ENCODE results near the gene ATP12A.

The ATP12A gene

DNA sequence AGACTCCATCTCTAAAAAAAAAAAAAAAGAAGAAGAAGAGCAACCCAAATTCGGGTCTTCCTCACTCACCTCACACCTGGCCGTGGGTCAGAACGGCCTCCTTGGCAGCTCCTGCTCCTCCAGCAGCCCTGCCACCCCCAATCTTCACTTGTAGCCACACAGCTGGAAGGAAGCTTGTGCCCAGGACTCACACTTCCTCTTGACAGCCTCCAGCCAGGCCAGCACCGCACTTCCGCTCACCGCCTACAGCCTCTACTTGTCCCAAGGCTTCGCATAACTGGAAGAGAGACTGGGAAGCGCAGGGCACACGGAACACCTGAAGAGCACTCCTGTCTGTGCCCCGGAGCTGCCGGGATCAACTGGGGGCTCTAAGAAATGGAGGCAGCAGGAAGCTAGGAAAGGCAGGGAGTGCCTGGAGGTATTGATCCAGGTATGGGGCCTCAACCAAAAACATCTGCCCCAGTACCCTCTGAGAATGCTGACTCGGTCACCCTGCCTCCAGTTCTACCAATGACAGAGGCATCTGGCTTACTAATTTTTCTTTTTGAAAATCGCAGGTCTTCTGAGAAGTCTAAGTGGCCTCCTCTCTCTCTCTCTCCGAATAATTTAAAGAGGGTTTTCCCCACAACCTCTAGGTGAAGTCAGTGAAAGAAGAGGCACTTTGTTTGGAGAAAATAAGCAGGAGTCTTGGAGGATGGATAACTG, 31.1 kb upstream of the ATP12A start:
- Histone ChIP-seq H3K27me3 (ENCODE audit: control insufficient read depth in 1 of 2, insufficient read depth in 2 of 2, low read length in 2 of 2) (no peaks in the 10 kb centered on the region), H3K27ac (ENCODE audit: low read length) (no peak overlapping the region), H3K4me3 (ENCODE audit: low read length in 2 of 2) (no peak overlapping the region), H3K36me3 (ENCODE audit: control insufficient read depth in 2 of 2, insufficient read depth in 2 of 2, low read length in 2 of 2) (no peaks in the 10 kb centered on the region), H3K9me3 (ENCODE audit: control insufficient read depth in 2 of 2, low read length in 2 of 2) (no peaks in the 10 kb centered on the region), H3K9ac (ENCODE audit: low read length in 2 of 2) (no peak overlapping the region), H3K4me1 (ENCODE audit: control insufficient read depth, insufficient read depth, low read length) (no peaks in the 10 kb centered on the region)

DNA sequence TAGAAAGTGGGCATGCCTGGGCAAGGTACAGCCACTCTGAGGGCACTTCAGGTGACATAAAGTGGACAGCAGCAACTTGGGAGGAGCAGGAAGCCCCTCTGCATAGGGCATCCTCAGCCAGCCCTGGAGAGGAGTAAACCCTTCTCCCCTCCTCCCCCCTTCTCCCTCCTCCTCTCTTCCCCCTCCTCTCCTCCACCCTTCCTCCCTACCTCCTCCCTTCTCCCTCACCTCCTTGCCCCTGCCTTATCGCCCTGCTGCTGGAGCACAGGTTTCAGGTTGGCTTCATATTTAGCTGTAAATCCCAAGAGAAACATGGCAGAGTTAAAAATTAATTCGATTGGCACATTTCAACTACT, 30.5 kb upstream of the ATP12A start:
- Histone ChIP-seq H3K4me3 (ENCODE audit: low read length in 2 of 2) (no peak overlapping the region), H3K27ac (ENCODE audit: low read length) (no peak overlapping the region), H3K36me3 (ENCODE audit: control insufficient read depth in 2 of 2, insufficient read depth in 2 of 2, low read length in 2 of 2) (no peaks in the 10 kb centered on the region), H3K9me3 (ENCODE audit: control insufficient read depth in 2 of 2, low read length in 2 of 2) (no peaks in the 10 kb centered on the region), H3K27me3 (ENCODE audit: control insufficient read depth in 1 of 2, insufficient read depth in 2 of 2, low read length in 2 of 2) (no peaks in the 10 kb centered on the region), H3K4me1 (ENCODE audit: control insufficient read depth, insufficient read depth, low read length) (no peaks in the 10 kb centered on the region), H3K9ac (ENCODE audit: low read length in 2 of 2) (no peak overlapping the region)

DNA sequence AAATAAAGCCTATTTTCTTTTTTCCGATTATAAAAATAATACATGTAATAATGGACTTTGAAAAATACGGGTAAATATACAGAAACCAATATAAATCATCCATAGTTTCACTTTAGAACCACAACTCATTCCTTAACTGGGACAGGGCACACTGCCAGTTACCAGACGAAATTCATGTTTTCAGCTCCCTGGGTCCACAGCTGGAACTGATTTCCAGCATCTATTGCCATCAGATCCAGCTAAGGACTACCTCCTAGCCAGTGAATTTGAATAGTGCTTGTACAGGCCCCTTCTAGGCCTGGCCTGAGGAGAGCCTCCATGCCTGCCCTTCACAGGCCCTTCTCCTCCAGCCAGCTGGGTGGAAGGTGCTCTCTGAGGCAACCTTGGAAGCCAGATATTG, 30.0 kb upstream of the ATP12A start:
- Histone ChIP-seq H3K36me3 (ENCODE audit: control insufficient read depth in 2 of 2, insufficient read depth in 2 of 2, low read length in 2 of 2) (no peaks in the 10 kb centered on the region), H3K27ac (ENCODE audit: low read length) (no peak overlapping the region), H3K4me3 (ENCODE audit: low read length in 2 of 2) (no peak overlapping the region), H3K9me3 (ENCODE audit: control insufficient read depth in 2 of 2, low read length in 2 of 2) (no peaks in the 10 kb centered on the region), H3K9ac (ENCODE audit: low read length in 2 of 2) (no peak overlapping the region), H3K27me3 (ENCODE audit: control insufficient read depth in 1 of 2, insufficient read depth in 2 of 2, low read length in 2 of 2) (no peaks in the 10 kb centered on the region), H3K4me1 (ENCODE audit: control insufficient read depth, insufficient read depth, low read length) (no peaks in the 10 kb centered on the region)

DNA sequence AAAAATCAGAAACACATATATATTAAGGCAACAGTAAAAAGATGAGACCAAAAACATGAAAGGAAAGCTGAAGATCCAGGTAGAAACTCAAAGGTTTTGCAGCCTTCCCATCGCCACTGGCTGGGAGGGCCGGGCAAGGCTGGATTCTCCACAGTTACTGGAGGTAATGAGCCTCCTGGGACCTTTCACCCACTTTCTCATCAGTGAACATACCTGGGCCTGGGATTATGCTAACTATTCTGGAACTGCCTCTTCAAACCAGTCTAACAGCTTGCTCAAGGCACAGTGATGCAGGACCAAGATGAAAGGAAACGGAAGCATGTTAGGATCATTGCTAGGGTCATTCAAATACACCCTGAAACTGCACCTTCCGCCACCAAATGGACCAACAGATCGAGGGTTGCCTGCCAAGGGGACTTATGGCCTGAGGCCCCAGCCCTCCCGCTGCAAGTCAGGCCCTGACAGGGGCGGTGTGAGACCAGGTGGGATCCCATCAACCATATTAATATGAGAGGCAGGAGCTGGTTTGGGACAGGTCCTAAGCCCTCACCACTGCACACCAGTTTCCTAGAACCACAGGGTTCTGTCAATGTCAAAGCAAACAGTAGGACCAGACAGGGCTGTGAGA, 28.4 kb upstream of the ATP12A start:
- Histone ChIP-seq H3K27me3 (ENCODE audit: control insufficient read depth in 1 of 2, insufficient read depth in 2 of 2, low read length in 2 of 2) (no peaks in the 10 kb centered on the region), H3K4me1 (ENCODE audit: control insufficient read depth, insufficient read depth, low read length) (no peaks in the 10 kb centered on the region), H3K9ac (ENCODE audit: low read length in 2 of 2) (no peak overlapping the region), H3K4me3 (ENCODE audit: low read length in 2 of 2) (no peak overlapping the region), H3K9me3 (ENCODE audit: control insufficient read depth in 2 of 2, low read length in 2 of 2) (no peaks in the 10 kb centered on the region), H3K27ac (ENCODE audit: low read length) (no peak overlapping the region), H3K36me3 (ENCODE audit: control insufficient read depth in 2 of 2, insufficient read depth in 2 of 2, low read length in 2 of 2) (no peaks in the 10 kb centered on the region)

DNA sequence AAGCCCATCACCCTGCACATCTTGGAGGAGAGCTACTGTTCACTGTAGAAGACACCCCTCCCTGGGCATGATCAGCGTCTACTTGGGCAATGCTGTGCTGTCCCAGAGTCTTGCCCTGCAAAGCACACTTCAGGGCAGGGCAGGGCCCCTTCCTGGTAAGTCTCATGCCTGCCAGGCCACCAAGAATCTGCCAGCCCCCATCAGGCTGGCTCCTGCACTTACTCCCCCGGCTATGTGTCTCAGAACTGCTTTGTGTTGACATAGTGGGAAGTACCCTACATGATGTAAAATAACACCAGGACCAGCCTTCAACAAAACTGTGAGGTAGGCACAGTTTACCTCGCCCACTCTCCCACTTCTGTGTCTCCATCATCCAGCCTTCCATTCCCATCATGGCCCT, 27.8 kb upstream of the ATP12A start:
- no peak overlapping the region for H3K27ac ChIP-seq (ENCODE audit: low read length)
- no peak overlapping the region for H3K9ac ChIP-seq (ENCODE audit: low read length in 2 of 2)
- no peaks in the 10 kb centered on the region for H3K9me3 ChIP-seq (ENCODE audit: control insufficient read depth in 2 of 2, low read length in 2 of 2)
- no peaks in the 10 kb centered on the region for H3K27me3 ChIP-seq (ENCODE audit: control insufficient read depth in 1 of 2, insufficient read depth in 2 of 2, low read length in 2 of 2)
- no peaks in the 10 kb centered on the region for H3K36me3 ChIP-seq (ENCODE audit: control insufficient read depth in 2 of 2, insufficient read depth in 2 of 2, low read length in 2 of 2)
- no peak overlapping the region for H3K4me3 ChIP-seq (ENCODE audit: low read length in 2 of 2)
- no peaks in the 10 kb centered on the region for H3K4me1 ChIP-seq (ENCODE audit: control insufficient read depth, insufficient read depth, low read length)

DNA sequence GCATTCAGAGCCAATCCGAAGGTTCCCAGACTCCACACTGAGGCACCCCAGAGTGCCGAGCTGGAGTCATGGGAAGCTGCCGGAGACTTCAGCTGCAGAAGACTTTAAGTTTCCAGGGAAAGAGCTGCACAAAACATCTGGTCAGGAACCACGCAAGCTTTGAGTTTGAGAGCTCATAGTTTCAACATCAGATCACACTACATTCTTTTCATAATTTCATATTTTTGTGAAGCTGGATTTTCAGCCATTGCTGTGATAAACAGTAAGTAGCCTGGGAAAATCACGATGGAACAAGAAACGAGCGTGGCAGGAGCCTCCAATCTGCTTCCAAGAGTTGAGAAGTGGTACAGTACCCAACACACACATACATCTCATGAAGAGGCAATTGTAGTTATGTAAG, 25.5 kb upstream of the ATP12A start:
- Histone ChIP-seq H3K36me3 (ENCODE audit: control insufficient read depth in 2 of 2, insufficient read depth in 2 of 2, low read length in 2 of 2) (no peaks in the 10 kb centered on the region), H3K4me3 (ENCODE audit: low read length in 2 of 2) (no peak overlapping the region), H3K4me1 (ENCODE audit: control insufficient read depth, insufficient read depth, low read length) (no peaks in the 10 kb centered on the region), H3K9me3 (ENCODE audit: control insufficient read depth in 2 of 2, low read length in 2 of 2) (no peaks in the 10 kb centered on the region), H3K27ac (ENCODE audit: low read length) (no peak overlapping the region), H3K9ac (ENCODE audit: low read length in 2 of 2) (no peak overlapping the region), H3K27me3 (ENCODE audit: control insufficient read depth in 1 of 2, insufficient read depth in 2 of 2, low read length in 2 of 2) (no peaks in the 10 kb centered on the region)

DNA sequence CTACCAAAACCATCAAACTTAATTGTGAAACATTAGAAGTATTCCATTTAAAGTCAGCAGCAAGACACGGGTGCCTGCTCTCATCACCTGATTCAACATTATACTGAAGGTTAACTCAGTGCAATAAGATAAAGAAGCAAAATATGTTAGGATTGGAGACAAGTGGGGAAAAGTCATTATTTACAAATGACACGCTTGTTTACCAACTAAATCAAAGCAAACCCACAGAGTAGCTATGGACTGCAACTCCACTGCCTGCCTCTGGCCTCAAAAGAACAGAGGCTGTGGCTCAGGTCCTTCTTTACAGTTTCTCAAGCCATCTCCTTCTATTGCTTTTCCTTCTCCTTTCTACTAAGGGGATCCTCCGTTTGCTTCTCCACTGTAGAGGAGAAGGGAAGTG, 21.0 kb upstream of the ATP12A start:
- H3K9ac ChIP-seq (ENCODE audit: low read length in 2 of 2) = no peak overlapping the region
- no peak overlapping the region for H3K4me3 ChIP-seq (ENCODE audit: low read length in 2 of 2)
- H3K36me3 ChIP-seq (ENCODE audit: control insufficient read depth in 2 of 2, insufficient read depth in 2 of 2, low read length in 2 of 2) = no peaks in the 10 kb centered on the region
- no peak overlapping the region for H3K27ac ChIP-seq (ENCODE audit: low read length)
- H3K4me1 ChIP-seq (ENCODE audit: control insufficient read depth, insufficient read depth, low read length) = no peaks in the 10 kb centered on the region
- no peaks in the 10 kb centered on the region for H3K9me3 ChIP-seq (ENCODE audit: control insufficient read depth in 2 of 2, low read length in 2 of 2)
- no peaks in the 10 kb centered on the region for H3K27me3 ChIP-seq (ENCODE audit: control insufficient read depth in 1 of 2, insufficient read depth in 2 of 2, low read length in 2 of 2)

DNA sequence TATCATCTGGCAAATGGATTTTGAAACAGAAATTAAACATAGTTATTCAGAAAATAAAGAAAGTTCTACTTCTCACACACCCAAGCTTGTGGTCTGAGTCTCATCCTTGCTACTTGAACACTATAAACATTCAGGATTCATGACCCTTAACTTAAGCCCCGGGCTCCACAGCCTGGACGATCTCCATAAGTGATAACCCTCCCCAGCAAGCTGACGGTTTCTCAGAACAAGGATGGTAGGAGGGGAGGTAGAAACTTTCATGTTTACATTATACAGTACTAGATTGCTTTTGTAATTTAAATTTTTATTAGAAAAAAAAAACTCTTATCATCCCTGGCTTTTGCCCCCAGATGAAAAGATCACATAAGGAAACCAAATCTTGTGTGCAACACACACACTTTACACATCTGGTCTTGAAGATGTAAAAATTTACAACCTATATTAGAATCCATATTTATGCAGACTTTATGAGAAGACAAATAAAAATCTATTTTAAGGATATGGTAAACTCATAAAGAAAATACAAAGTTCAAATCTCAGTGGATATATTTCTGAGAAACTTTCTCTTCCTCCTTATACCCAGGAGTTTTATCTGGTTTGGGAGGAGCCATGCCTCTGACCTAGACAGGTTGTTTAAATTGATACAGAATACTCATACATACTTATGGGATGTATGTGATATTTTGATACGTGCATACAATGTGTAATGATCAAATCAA, 20.0 kb upstream of the ATP12A start:
- no peaks in the 10 kb centered on the region for H3K9me3 ChIP-seq (ENCODE audit: control insufficient read depth in 2 of 2, low read length in 2 of 2)
- no peak overlapping the region for H3K9ac ChIP-seq (ENCODE audit: low read length in 2 of 2)
- no peaks in the 10 kb centered on the region for H3K27me3 ChIP-seq (ENCODE audit: control insufficient read depth in 1 of 2, insufficient read depth in 2 of 2, low read length in 2 of 2)
- no peaks in the 10 kb centered on the region for H3K36me3 ChIP-seq (ENCODE audit: control insufficient read depth in 2 of 2, insufficient read depth in 2 of 2, low read length in 2 of 2)
- H3K4me3 ChIP-seq (ENCODE audit: low read length in 2 of 2) = no peak overlapping the region
- no peaks in the 10 kb centered on the region for H3K4me1 ChIP-seq (ENCODE audit: control insufficient read depth, insufficient read depth, low read length)
- H3K27ac ChIP-seq (ENCODE audit: low read length) = no peak overlapping the region

DNA sequence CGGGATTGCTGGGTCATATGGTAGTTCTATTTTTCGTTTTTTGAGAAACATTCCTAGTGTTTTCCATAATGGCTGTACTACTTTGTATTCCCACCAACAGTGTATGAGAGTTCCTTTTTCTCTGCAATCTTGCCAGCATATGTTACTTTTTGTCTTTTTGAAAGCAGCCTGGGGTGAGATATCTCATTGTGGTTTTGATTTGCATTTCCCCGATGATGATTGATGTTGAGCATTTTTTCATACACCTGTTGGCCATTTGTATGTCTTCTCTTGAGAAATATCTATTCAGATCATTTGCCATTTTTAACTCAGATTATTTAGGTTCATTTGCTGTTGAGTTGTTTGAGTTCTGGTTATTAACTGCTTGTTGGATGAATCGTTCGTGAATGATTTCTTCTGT, 18.5 kb upstream of the ATP12A start:
- no peak overlapping the region for H3K27ac ChIP-seq (ENCODE audit: low read length)

DNA sequence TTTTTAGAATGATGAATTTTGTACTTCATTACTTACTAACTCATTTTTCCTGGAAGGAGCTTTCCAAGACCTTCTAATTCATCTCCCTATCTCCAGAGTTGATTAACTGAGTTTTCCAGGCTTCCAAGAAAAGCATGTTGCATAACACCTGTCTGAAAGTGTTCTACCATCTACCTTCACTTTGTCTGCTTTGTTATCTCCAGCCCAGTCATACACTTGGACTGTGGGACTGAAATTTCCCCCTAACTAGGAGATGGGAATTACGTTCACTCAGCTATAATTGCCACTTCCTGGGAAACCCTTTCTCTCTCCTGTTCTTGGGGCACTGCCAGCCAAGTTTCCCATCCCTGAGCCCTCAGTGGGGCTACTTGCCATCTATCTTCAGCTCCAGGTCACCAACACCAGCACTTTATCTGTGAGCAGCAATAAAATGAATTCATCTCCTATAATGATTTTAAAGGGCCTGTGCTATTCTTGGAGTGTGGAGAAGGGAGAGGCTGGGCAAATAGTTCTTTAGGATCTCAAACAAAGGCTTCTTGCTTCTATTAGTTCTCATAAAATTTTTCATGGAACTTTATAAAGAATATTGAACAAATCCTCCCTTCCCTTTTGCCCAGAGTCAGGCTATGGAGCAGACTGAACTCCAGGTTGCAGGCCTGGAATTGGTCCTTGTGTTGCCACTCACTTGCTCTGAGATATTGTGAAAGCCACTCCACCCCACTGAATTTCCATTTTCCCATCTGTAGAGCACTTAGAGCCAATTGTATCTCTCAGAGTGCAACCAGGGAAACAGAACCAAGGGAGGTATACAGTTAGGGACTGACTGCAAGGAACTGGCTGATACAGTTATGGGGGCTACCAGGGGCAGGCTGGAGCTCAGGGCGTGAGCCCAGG, 17.8 kb upstream of the ATP12A start:
- Histone ChIP-seq H3K4me1 (ENCODE audit: control insufficient read depth, insufficient read depth, low read length) (no peaks in the 10 kb centered on the region), H3K9ac (ENCODE audit: low read length in 2 of 2) (no peak overlapping the region), H3K27me3 (ENCODE audit: control insufficient read depth in 1 of 2, insufficient read depth in 2 of 2, low read length in 2 of 2) (no peaks in the 10 kb centered on the region), H3K9me3 (ENCODE audit: control insufficient read depth in 2 of 2, low read length in 2 of 2) (no peaks in the 10 kb centered on the region), H3K4me3 (ENCODE audit: low read length in 2 of 2) (no peak overlapping the region), H3K27ac (ENCODE audit: low read length) (no peak overlapping the region), H3K36me3 (ENCODE audit: control insufficient read depth in 2 of 2, insufficient read depth in 2 of 2, low read length in 2 of 2) (no peaks in the 10 kb centered on the region)

More for the DNA sequence above, 18.5 kb upstream of the ATP12A start:
- Histone ChIP-seq H3K27me3 (ENCODE audit: control insufficient read depth in 1 of 2, insufficient read depth in 2 of 2, low read length in 2 of 2) (no peaks in the 10 kb centered on the region), H3K36me3 (ENCODE audit: control insufficient read depth in 2 of 2, insufficient read depth in 2 of 2, low read length in 2 of 2) (no peaks in the 10 kb centered on the region), H3K9me3 (ENCODE audit: control insufficient read depth in 2 of 2, low read length in 2 of 2) (no peaks in the 10 kb centered on the region), H3K4me3 (ENCODE audit: low read length in 2 of 2) (no peak overlapping the region), H3K9ac (ENCODE audit: low read length in 2 of 2) (no peak overlapping the region), H3K4me1 (ENCODE audit: control insufficient read depth, insufficient read depth, low read length) (no peaks in the 10 kb centered on the region)

All from stomach smooth muscle (tissue), 2 donors.